Colonic mucosa (tissue), 4 donors: Measurements from ENCODE around the gene LDLRAD3. TPM values are rescaled to one million over a fixed set of nuclear protein-coding genes. Genes with fewer than 3 reads are reported as not detected.

Experiments used
- DNase-seq: peaks from one replicate; pipeline ENCODE4 v3.0.0-alpha.2; 2020
- H3K27ac ChIP-seq: fragments of 200-600 bp; one replicate; pipeline ENCODE4 v1.8.0; 2021
- H3K27me3 ChIP-seq: fragments of 200-600 bp; one replicate; pipeline ENCODE4 v1.8.0; 2021
- H3K36me3 ChIP-seq: fragments of 200-600 bp; one replicate; pipeline ENCODE4 v1.8.0; 2021
- H3K4me1 ChIP-seq: fragments of 200-600 bp; one replicate; pipeline ENCODE4 v1.8.0; 2021; ENCODE audit warnings: mild to moderate bottlenecking
- H3K4me3 ChIP-seq: fragments of 200-600 bp; one replicate; pipeline ENCODE4 v1.8.0; 2021
- H3K9ac ChIP-seq, 2 donors: one replicate each; pipeline ENCODE4 v1.7.0; 2013; ENCODE audit warnings: control low read depth in 2 of 2, low read depth in 2 of 2, low read length in 2 of 2
- H3K9me3 ChIP-seq: fragments of 200-600 bp; one replicate; pipeline ENCODE4 v1.8.0; 2021
- CTCF ChIP-seq: fragments of 200-600 bp; IDR thresholded peaks from one replicate; pipeline ENCODE4 v1.8.0; 2022; ENCODE audit warnings: antibody characterized with exemption, mild to moderate bottlenecking
- intact Hi-C: fragments of 100-400 bp; cut with DNase I; formaldehyde crosslinking; loops from one replicate; pipeline ENCODE4 v1.14.1; 2022
- total RNA-seq, 2 donors: library from RNA; stranded (reverse); fragmentation: NEBNext Ultra II Directional in 1 of 2; extraction: Animal tissue kit (Norgen Biotek cat#: 25700) in 1 of 2; gene quantifications; one replicate each; pipeline ENCODE4 v1.2.1, GENCODE V29; 2021
- donor health status: healthy.
- donor health status: DM: no; HTN: no; CAD: no.
- donor health status: DM: no; HTN: no; CAD: no.

LDLRAD3 gene
- total RNA-seq, 2 donors from 2014 or later: 1.9 to 2.9 TPM

- H3K9ac ChIP-seq: no peak overlapping the region
- DNase-seq: no peak
- no peaks in the 10 kb centered on the region for H3K4me1 ChIP-seq
- H3K27me3 ChIP-seq: no peaks in the 10 kb centered on the region
- no peak overlapping the region for H3K27ac ChIP-seq
- no peaks in the 10 kb centered on the region for H3K36me3 ChIP-seq
- TF ChIP-seq CTCF: no peak
- intact Hi-C loops: no loop called here
- no peaks in the 10 kb centered on the region for H3K9me3 ChIP-seq
- no peak overlapping the region for H3K4me3 ChIP-seq
These were observed 284.8 kb downstream of the LDLRAD3 start for GRCh38 chr11:36228689-36229088.

- intact Hi-C loops: no loop called here
These were observed 285.3 kb downstream of the LDLRAD3 start for GRCh38 chr11:36229091-36229705.

DNA sequence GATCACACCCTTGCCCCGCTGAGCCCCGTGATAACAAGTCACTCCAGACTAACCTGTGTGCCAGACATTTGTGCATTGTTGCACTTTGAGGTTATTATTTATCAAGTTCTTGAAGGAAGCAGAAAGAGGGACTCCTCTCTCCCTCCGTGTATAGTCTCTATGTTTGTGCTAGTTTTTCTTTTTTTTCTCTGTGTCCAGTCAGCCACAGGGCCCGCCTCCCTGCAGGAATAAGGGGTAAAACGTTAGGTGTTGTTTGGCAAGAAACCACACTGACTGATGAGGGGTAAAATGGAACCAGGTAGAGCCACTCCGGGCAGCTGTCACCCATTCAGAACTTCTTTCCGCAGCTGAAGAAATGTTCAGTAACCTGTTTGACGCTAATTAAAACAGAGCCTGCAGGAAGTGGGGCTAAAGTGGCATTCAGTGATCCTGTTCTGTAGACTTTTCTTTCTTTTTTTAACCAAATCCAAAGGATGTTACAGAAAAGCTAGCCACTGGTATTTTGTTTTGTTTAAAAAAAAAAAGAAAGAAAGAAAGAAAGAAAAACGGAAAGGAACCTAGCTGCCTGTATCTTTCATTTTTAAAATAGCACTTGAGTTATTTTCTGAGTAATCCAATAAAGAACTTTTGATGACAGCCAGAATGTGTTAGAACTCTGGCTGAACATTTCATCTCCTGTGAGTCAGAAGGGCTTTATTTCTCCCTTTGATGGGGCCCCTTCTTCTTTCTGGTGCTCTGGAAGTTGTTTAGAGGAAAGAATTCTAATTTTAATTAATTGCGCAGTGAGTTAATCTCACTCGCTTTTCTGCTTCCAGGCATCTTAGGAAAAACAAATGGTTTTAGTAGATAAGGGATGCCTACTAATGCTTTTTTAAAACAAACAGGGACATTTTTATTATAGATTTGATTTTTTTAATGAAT lies 287.2 kb downstream of the LDLRAD3 start:
- Histone ChIP-seq H3K4me1 (no peaks in the 10 kb centered on the region), H3K4me3 (no peak overlapping the region), H3K9me3 (no peaks in the 10 kb centered on the region), H3K27ac (no peak overlapping the region), H3K36me3 (no peaks in the 10 kb centered on the region), H3K9ac (no peak overlapping the region), H3K27me3 (no peaks in the 10 kb centered on the region)
- intact Hi-C loops: no loop called here
- TF ChIP-seq CTCF: no peak
- DNase-seq: no peak

More at GRCh38 chr11:36229091-36229705, 285.3 kb downstream of the LDLRAD3 start:
- no peak overlapping the region for H3K4me3 ChIP-seq
- H3K27me3 ChIP-seq: no peaks in the 10 kb centered on the region
- H3K4me1 ChIP-seq: no peaks in the 10 kb centered on the region
- TF ChIP-seq CTCF: no peak
- no peak for DNase-seq
- no peaks in the 10 kb centered on the region for H3K36me3 ChIP-seq
- H3K27ac ChIP-seq: no peak overlapping the region
- no peaks in the 10 kb centered on the region for H3K9me3 ChIP-seq
- no peak overlapping the region for H3K9ac ChIP-seq

DNA sequence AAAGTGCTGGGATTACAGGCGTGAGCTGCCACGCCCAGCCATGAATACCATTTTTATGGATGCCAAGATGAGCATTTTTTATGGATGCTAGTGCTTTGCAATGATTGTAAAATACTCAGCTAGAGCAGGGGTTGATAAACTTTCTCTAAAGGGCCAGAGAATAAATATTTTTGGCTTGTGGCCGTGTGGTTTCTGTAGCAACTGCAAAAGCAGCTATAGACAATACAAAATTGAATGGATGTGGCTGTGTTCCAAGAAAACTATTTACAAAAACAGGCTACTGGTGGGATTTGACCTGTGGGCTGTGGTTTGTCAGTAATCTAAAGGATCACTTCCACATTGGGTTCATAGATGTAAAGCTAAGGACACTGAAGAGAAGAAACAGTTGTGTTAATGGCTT lies 289.3 kb downstream of the LDLRAD3 start:
- no peaks in the 10 kb centered on the region for H3K9me3 ChIP-seq
- intact Hi-C loops: no loop called here
- no peak overlapping the region for H3K4me3 ChIP-seq
- no peaks in the 10 kb centered on the region for H3K4me1 ChIP-seq
- no peak overlapping the region for H3K27ac ChIP-seq
- DNase-seq: no peak
- no peak for TF ChIP-seq CTCF
- no peak overlapping the region for H3K9ac ChIP-seq
- no peaks in the 10 kb centered on the region for H3K36me3 ChIP-seq
- H3K27me3 ChIP-seq: no peaks in the 10 kb centered on the region

DNA sequence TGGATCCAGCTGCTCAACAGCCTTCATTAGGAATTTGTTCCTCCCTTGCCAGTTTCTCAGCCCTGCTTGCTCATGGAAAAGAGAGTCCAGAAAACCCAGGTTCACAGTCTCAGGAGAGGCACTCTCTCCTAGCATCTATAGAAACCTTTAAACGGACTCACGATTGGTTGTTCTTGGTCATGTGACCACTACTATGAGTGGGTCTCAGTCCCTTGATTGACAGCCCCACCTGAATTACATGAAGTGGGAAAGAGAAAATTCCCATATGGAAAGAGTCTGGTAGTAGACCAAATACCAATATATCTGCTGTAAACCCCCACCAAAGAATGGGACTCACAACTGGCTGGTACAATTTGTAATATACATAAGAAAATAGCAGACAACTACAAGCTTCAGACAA lies 291.0 kb downstream of the LDLRAD3 start:
- Histone ChIP-seq H3K9ac (no peak overlapping the region), H3K27ac (no peak overlapping the region), H3K27me3 (no peaks in the 10 kb centered on the region), H3K9me3 (no peaks in the 10 kb centered on the region), H3K4me1 (no peaks in the 10 kb centered on the region), H3K36me3 (no peaks in the 10 kb centered on the region), H3K4me3 (no peak overlapping the region)
- no peak for TF ChIP-seq CTCF
- intact Hi-C loops: no loop called here
- DNase-seq: no peak
